Hepatocyte (in vitro differentiated cells): ENCODE data around the gene PSEN1. TPM values are rescaled to one million over a fixed set of nuclear protein-coding genes. Genes with fewer than 3 reads are reported as not detected.

ENCODE experiments used
- DNase-seq: peaks from one replicate; pipeline ENCODE4 v3.0.0-alpha.2; 2016; ENCODE audit warnings: low spot score
- H2AFZ ChIP-seq: fragments of 200-600 bp; sonication (generic); 2 replicates; pipeline ENCODE4 v1.6.0; 2016; ENCODE audit warnings: antibody characterized with exemption, mild to moderate bottlenecking
- H3K27ac ChIP-seq: fragments of 200-600 bp; sonication (generic); 2 replicates; pipeline ENCODE4 v1.5.1; 2016; ENCODE audit warnings: mild to moderate bottlenecking
- H3K27me3 ChIP-seq: fragments of 200-600 bp; sonication (generic); 2 replicates; pipeline ENCODE4 v1.6.1; 2016
- H3K36me3 ChIP-seq: fragments of 200-600 bp; sonication (generic); replicated peaks from 2 replicates; pipeline ENCODE4 v1.5.1; 2016; ENCODE audit warnings: low read depth; ENCODE audit not compliant: insufficient read depth
- H3K4me1 ChIP-seq: fragments of 200-600 bp; sonication (generic); 2 replicates; pipeline ENCODE4 v1.5.1; 2016; ENCODE audit warnings: mild to moderate bottlenecking, moderate library complexity; ENCODE audit not compliant: insufficient read depth
- H3K4me2 ChIP-seq: fragments of 200-600 bp; sonication (generic); 2 replicates; pipeline ENCODE4 v1.6.0; 2016
- H3K4me3 ChIP-seq: fragments of 200-600 bp; sonication (generic); 2 replicates; pipeline ENCODE4 v1.5.1; 2016; ENCODE audit warnings: mild to moderate bottlenecking
- H3K79me2 ChIP-seq: fragments of 200-600 bp; sonication (generic); 2 replicates; pipeline ENCODE4 v1.6.0; 2017; ENCODE audit warnings: mild to moderate bottlenecking
- H3K9me2 ChIP-seq: fragments of 200-600 bp; sonication (generic); replicated peaks from 2 replicates; pipeline ENCODE4 v1.6.0; 2017; ENCODE audit warnings: mild to moderate bottlenecking; ENCODE audit not compliant: insufficient read depth
- H3K9me3 ChIP-seq: fragments of 200-600 bp; sonication (generic); 2 replicates; pipeline ENCODE4 v1.5.1; 2016; ENCODE audit warnings: low read depth, mild to moderate bottlenecking
- H4K20me1 ChIP-seq: fragments of 200-600 bp; sonication (generic); 2 replicates; pipeline ENCODE4 v1.6.0; 2016; ENCODE audit warnings: mild to moderate bottlenecking; ENCODE audit not compliant: insufficient read depth, poor library complexity, severe bottlenecking
- CTCF ChIP-seq: fragments of 200-600 bp; sonication (generic); IDR thresholded peaks from 2 replicates; pipeline ENCODE4 v1.5.1; 2016; ENCODE audit warnings: antibody characterized with exemption, mild to moderate bottlenecking; ENCODE audit not compliant: poor library complexity
- EZH2 ChIP-seq: fragments of 200-600 bp; sonication (generic); IDR thresholded peaks from 2 replicates; pipeline ENCODE4 v1.6.1; 2016; ENCODE audit warnings: antibody characterized with exemption, mild to moderate bottlenecking, borderline replicate concordance
- EZH2phosphoT487 ChIP-seq: fragments of 200-600 bp; sonication (generic); IDR thresholded peaks from one replicate; pipeline ENCODE4 v1.6.1; 2018; ENCODE audit warnings: antibody characterized with exemption, mild to moderate bottlenecking, low read depth, moderate library complexity; ENCODE audit not compliant: unreplicated experiment, severe bottlenecking
- WGBS: methylation state at CpG from one replicate; pipeline ENCODE4 v1.1.6; 2016; ENCODE audit warnings: low lambda C conversion rate; ENCODE audit errors: missing lambda C conversion rate; 5-methylcytosine and 5-hydroxymethylcytosine counted together
- polyA plus RNA-seq: library from polyadenylated mRNA; unstranded; fragments of >200 nt; fragmentation: Nextera tagmentation; extraction: Ambion mirVana; gene quantifications from 2 replicates; pipeline ENCODE4 v1.2.1, GENCODE V29; 2016
- total RNA-seq: library from RNA; depleted of rRNA; stranded (reverse); fragments of >200 nt; gene quantifications from 2 replicates; pipeline ENCODE4 v1.2.3, GENCODE V29; 2014

PSEN1 gene
- total and polyA plus RNA-seq, 2 experiments from 2014 or later: 65.6 to 71.6 TPM

- H3K27me3 ChIP-seq: no peaks in the 10 kb centered on the region
- no peak overlapping the region for H3K4me2 ChIP-seq
- no peaks in the 10 kb centered on the region for H3K9me3 ChIP-seq
- H2AFZ ChIP-seq: no peak overlapping the region
- H3K4me1 ChIP-seq: peaks cover 5% of the 10 kb centered on the region
- no peaks in the 10 kb centered on the region for H4K20me1 ChIP-seq
- H3K36me3 ChIP-seq: no peaks in the 10 kb centered on the region
- no peaks in the 10 kb centered on the region for H3K9me2 ChIP-seq
- no peak overlapping the region for H3K27ac ChIP-seq
- H3K79me2 ChIP-seq: no peaks in the 10 kb centered on the region
- no peak for DNase-seq
- 100% methylated on average over 1 of the region's 1 CpG for WGBS
- TF ChIP-seq EZH2phosphoT487 (no peak), EZH2 (no peak), CTCF (no peak)
- H3K4me3 ChIP-seq: no peak overlapping the region
Measured at GRCh38 chr14:73249108-73249507, 112.8 kb downstream of the PSEN1 start.

- no peaks in the 10 kb centered on the region for H3K36me3 ChIP-seq
- H3K9me2 ChIP-seq: no peaks in the 10 kb centered on the region
Measured at GRCh38 chr14:73249564-73250316, 113.4 kb downstream of the PSEN1 start.

GRCh38 chr14:73250317-73250713 lies 114.0 kb downstream of the PSEN1 start:
- 94% methylated on average over 11 of the region's 11 CpGs for WGBS
- Histone ChIP-seq H2AFZ (no peak overlapping the region), H3K27ac (no peak overlapping the region), H3K9me3 (no peaks in the 10 kb centered on the region), H3K36me3 (no peaks in the 10 kb centered on the region), H4K20me1 (no peaks in the 10 kb centered on the region), H3K4me1 (peaks cover 4% of the 10 kb centered on the region), H3K79me2 (no peaks in the 10 kb centered on the region), H3K9me2 (no peaks in the 10 kb centered on the region), H3K4me2 (no peak overlapping the region), H3K27me3 (no peaks in the 10 kb centered on the region), H3K4me3 (no peak overlapping the region)
- TF ChIP-seq CTCF: no peak
- no peak for TF ChIP-seq EZH2
- TF ChIP-seq EZH2phosphoT487: no peak
- DNase-seq: no peak

More at GRCh38 chr14:73249564-73250316, 113.4 kb downstream of the PSEN1 start:
- Histone ChIP-seq H3K79me2 (no peaks in the 10 kb centered on the region), H3K4me3 (no peak overlapping the region), H2AFZ (no peak overlapping the region), H3K4me2 (no peak overlapping the region), H4K20me1 (no peaks in the 10 kb centered on the region), H3K9me3 (no peaks in the 10 kb centered on the region), H3K27ac (no peak overlapping the region), H3K27me3 (no peaks in the 10 kb centered on the region), H3K4me1 (peaks cover 5% of the 10 kb centered on the region)
- no peak for TF ChIP-seq EZH2
- TF ChIP-seq EZH2phosphoT487: no peak
- no peak for TF ChIP-seq CTCF
- DNase-seq: no peak
- 92% methylated on average over 13 of the region's 13 CpGs for WGBS
